HG03175 (cell line): Measurements from ENCODE around the gene ADCY4.
"Not testable (repeated sequence)": the region's sequence is repeated elsewhere in the genome, so short reads cannot be mapped to it uniquely, and the experiment has no call there.

Experiments
- ATAC-seq: cut with Tn5 transposase; IDR thresholded peaks from one replicate; pipeline ENCODE4 v1.9.1; 2021; ENCODE audit warnings: mild to moderate bottlenecking, moderate library complexity; ENCODE audit not compliant: unreplicated experiment

ADCY4 gene

GRCh38 chr14:24366721-24367513 is 32.0 kb upstream of the ADCY4 start:
- ATAC-seq: peak; percentile 56

- no peak for ATAC-seq
Measured at GRCh38 chr14:24366413-24366720, 31.5 kb upstream of the ADCY4 start.

GRCh38 chr14:24365600-24366412 is 30.9 kb upstream of the ADCY4 start:
- peak; percentile 45 for ATAC-seq

- no peak for ATAC-seq
Measured at GRCh38 chr14:24364841-24365240, 30.0 kb upstream of the ADCY4 start.

GRCh38 chr14:24363401-24363800 is 28.5 kb upstream of the ADCY4 start:
- ATAC-seq: no peak

- ATAC-seq: no peak
Measured at GRCh38 chr14:24362241-24362960, 27.5 kb upstream of the ADCY4 start.

GRCh38 chr14:24361326-24361725 is 26.5 kb upstream of the ADCY4 start:
- ATAC-seq: no peak

- ATAC-seq: no peak
Measured at GRCh38 chr14:24360281-24360680, 25.4 kb upstream of the ADCY4 start.

- no peak for ATAC-seq
Measured at GRCh38 chr14:24356208-24356607, 21.3 kb upstream of the ADCY4 start.

GRCh38 chr14:24355009-24355408 is 20.1 kb upstream of the ADCY4 start:
- no peak for ATAC-seq

GRCh38 chr14:24354482-24354825 is 19.6 kb upstream of the ADCY4 start:
- not testable (repeated sequence) for ATAC-seq

GRCh38 chr14:24353559-24354481 is 18.9 kb upstream of the ADCY4 start:
- no peak for ATAC-seq

- ATAC-seq: no peak
Measured at GRCh38 chr14:24351517-24351916, 16.6 kb upstream of the ADCY4 start.

GRCh38 chr14:24349742-24350141 is 14.9 kb upstream of the ADCY4 start:
- ATAC-seq: no peak

GRCh38 chr14:24348186-24348585 is 13.3 kb upstream of the ADCY4 start:
- no peak for ATAC-seq

- ATAC-seq: no peak
Measured at GRCh38 chr14:24347134-24347533, 12.3 kb upstream of the ADCY4 start.

- no peak for ATAC-seq
Measured at GRCh38 chr14:24343795-24344660, 9.2 kb upstream of the ADCY4 start.

GRCh38 chr14:24342889-24343288 is 8.0 kb upstream of the ADCY4 start:
- no peak for ATAC-seq

GRCh38 chr14:24340606-24341005 is 5.7 kb upstream of the ADCY4 start:
- ATAC-seq: no peak
